Posterior cingulate gyrus (tissue), 11 donors: Measurements from ENCODE around the gene TRIM13.

Experiments used
- DNase-seq, 10 donors: peaks; one replicate each; pipeline versions ENCODE4 v3.0.0 to v3.0.0-alpha.2; 2020 to 2021; ENCODE audit warnings: mixed read lengths in 3 of 10
- intact Hi-C: fragments of 100-400 bp; cut with DNase I; formaldehyde crosslinking; loops from one replicate; pipeline ENCODE4 v1.15.1; 2023

The TRIM13 gene

GRCh38 chr13:49995625-49996101, 1.2 kb upstream of the TRIM13 start:
- intact Hi-C loops = loop anchor here (2.0 to 5.0 kb wide), 3 partner anchors 58 to 129 kb away; partner anchors contain the start of gene SPRYD7
- DNase-seq = no peak

DNA sequence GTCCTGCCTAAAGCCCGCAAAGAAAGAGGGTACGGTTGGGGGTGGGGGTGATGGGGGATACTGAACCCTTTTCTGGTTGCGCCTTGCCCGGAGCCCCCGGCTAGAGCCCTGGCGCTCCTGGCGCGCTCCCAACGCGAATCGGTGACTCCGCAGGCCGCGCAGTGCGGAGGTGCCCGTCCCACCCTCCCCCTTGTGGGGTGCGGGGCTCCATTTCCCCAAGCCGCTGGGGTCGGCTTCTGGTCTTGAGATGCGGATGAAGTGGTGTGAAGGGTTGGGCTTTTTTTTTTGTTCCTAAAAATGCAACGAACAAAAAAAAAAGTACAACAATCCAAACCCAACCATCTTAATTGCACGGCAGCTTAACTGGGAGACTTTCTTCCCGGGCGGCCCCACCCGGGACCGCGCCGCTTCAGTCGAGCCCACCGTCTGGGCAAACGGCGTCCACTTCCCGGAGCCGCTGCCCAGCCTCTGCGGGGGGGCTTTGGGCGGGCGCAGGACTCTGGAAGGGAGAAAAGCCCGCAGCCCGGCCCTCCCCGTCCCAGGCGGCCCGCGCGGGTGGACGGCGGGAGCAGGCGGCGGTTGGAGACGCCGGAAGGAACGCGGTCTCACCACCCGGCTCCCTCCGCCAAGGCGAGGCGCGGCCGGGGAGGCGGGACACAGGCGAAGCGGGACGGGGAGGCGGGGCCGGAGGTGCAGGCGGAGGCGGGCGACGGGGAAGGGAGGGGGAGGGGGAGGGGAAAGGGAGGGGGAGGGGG, 504 bp upstream of the TRIM13 start:
- intact Hi-C loops = loop anchor here (2.0 to 5.0 kb wide), 3 partner anchors 59 to 128 kb away; partner anchors contain the start of gene SPRYD7
- peak; percentile 78 to 98 (median 88) for DNase-seq

DNA sequence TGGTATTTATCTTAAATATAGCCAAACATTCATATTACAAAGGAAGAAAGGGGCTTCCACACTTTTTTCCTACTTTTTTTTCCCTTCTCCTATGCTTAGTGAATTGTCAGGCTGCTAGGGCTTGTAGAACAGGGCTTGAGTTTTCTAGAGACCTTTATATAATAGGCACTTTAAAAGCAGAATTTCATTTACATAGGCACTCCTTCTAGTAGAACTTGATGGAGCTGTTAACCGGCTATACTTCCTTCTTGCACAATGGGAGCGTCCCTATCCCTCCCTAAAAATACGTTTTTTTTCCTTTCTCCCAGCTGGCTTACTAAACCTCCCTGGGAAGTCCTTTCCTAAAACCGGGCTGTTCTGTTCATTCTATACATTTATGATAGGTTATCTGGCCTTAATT, 1.1 kb downstream of the TRIM13 start:
- intact Hi-C loops = loop anchor here (2.0 to 5.0 kb wide), 3 partner anchors 61 to 127 kb away; partner anchors contain the start of gene SPRYD7
- DNase-seq = no peak

- DNase-seq = no peak
- intact Hi-C loops = loop anchor here (5.0 kb wide), 1 partner anchor 62 kb away; the partner anchor contains the start of gene SPRYD7
Observed at GRCh38 chr13:49998714-49999624, 2.1 kb downstream of the TRIM13 start.

- intact Hi-C loops = no loop called here
- DNase-seq = no peak
Observed at GRCh38 chr13:50001287-50001686, 4.4 kb downstream of the TRIM13 start.

DNA sequence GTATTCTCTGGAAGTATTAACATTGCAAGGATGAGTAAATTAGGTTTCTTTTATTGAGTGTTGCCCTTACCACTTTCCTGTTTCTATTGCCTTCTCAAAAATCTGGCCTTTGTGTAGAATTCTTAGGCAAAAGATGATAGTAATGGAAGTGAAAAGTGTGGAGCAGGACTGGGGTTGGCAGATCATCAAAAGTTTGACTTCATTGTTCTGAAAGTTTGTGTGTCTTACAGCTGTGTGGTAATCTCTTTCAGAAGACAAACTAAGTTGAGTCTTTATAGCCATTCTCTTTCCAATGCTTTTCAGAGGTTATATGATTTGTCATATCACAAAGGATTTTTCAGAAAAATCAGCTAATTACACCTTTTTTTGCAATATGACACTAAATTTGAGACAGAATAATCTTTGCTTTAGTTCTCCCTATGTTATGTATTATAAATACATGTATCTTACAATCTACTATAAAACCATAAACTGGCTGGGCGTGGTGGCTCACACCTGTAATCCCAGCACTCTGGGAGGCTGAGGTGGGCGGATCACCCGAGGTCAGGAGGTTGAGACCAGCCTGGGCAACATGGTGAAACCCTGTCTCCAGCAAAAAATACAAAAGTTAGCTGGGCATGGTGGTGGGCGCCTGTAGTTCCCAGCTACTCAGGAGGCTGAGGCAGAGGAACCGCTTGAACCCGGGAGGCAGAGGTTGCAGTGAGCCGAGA, 9.7 kb downstream of the TRIM13 start:
- intact Hi-C loops = no loop called here
- DNase-seq = no peak

GRCh38 chr13:50011461-50011860, 14.6 kb downstream of the TRIM13 start:
- peak in 1 of 10 donors; percentile 32 for DNase-seq
- intact Hi-C loops = no loop called here

DNA sequence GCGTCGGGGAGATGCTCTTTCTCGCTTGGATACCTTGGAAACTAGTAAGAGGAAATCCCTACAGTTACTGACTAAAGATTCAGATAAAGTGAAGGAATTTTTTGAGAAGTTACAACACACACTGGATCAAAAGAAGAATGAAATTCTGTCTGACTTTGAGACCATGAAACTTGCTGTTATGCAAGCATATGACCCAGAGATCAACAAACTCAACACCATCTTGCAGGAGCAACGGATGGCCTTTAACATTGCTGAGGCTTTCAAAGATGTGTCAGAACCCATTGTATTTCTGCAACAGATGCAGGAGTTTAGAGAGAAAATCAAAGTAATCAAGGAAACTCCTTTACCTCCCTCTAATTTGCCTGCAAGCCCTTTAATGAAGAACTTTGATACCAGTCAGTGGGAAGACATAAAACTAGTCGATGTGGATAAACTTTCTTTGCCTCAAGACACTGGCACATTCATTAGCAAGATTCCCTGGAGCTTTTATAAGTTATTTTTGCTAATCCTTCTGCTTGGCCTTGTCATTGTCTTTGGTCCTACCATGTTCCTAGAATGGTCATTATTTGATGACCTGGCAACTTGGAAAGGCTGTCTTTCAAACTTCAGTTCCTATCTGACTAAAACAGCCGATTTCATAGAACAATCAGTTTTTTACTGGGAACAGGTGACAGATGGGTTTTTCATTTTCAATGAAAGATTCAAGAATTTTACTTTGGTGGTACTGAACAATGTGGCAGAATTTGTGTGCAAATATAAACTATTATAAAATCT, 15.7 kb downstream of the TRIM13 start:
- intact Hi-C loops = no loop called here

DNA sequence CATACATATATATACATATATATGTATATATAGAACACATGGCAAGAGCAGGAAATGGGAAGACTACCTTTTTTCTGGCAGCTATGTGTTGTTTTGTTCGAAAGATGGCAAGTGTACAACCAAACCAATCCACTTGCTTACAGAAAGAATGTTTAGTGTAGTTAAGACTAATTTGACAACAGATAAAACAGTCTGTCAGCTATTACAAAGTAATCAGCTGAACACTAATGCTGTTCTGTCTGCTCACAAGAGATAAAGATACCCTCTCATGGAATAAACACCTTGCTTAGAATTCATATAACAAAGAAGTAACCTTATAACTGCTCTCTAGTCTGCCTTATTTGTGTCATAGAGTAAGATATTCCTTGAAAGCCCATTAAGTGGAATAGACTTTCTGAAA, 17.5 kb downstream of the TRIM13 start:
- no peak for DNase-seq
- intact Hi-C loops = no loop called here

More for the DNA sequence above, 15.7 kb downstream of the TRIM13 start:
- no peak for DNase-seq

GRCh38 chr13:50015258-50015657, 18.4 kb downstream of the TRIM13 start, which contains the start of gene KCNRG:
TSS of gene KCNRG (plus strand) at chr13:50015444. CDS start at chr13:50015494, 50 bp downstream.
- intact Hi-C loops = loop anchor here (5.0 kb wide), 1 partner anchor 67 kb away; no protein-coding TSS in a partner anchor
- no peak for DNase-seq

DNA sequence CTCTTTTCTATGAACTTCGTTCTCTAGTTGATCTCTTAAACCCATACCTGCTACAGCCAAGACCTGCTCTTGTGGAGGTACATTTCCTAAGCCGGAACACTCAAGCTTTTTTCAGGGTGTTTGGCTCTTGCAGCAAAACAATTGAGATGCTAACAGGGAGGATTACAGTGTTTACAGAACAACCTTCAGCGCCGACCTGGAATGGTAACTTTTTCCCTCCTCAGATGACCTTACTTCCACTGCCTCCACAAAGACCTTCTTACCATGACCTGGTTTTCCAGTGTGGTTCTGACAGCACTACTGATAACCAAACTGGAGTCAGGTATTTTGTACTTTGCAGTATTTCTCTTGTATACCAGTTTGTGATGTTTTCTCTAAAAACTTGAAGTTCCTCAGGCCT, 18.9 kb downstream of the TRIM13 start:
- DNase-seq = no peak
- intact Hi-C loops = loop anchor here (5.0 kb wide), 1 partner anchor 67 kb away; no protein-coding TSS in a partner anchor

- intact Hi-C loops = loop anchor here (5.0 kb wide), 1 partner anchor 66 kb away; no protein-coding TSS in a partner anchor
- DNase-seq = no peak
Observed at GRCh38 chr13:50016444-50016843, 19.6 kb downstream of the TRIM13 start.

DNA sequence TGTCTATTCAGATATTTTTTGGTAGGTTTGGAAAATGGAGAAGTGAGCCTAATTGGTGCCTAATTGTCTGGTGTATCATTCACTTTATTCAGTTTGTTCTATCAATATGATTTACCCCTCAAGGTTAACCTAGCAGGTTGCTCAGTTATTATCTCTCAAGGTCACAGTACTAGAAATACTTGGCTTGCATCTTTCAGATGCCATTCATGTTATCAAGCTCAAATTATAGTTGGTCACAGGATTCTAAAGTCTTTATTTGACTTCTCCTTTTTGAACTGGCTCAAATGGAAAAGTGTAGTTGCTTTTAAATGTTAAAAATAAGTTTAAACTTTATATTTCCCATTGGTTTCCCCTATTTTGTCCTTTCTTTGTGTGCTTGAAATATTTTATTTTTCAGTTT, 21.0 kb downstream of the TRIM13 start:
- no peak for DNase-seq
- intact Hi-C loops = loop anchor here (5.0 kb wide), 1 partner anchor 64 kb away; no protein-coding TSS in a partner anchor

GRCh38 chr13:50025436-50025835, 28.6 kb downstream of the TRIM13 start:
- no peak for DNase-seq
- intact Hi-C loops = no loop called here

GRCh38 chr13:50026788-50027473, 30.1 kb downstream of the TRIM13 start:
- no peak for DNase-seq
- intact Hi-C loops = no loop called here

DNA sequence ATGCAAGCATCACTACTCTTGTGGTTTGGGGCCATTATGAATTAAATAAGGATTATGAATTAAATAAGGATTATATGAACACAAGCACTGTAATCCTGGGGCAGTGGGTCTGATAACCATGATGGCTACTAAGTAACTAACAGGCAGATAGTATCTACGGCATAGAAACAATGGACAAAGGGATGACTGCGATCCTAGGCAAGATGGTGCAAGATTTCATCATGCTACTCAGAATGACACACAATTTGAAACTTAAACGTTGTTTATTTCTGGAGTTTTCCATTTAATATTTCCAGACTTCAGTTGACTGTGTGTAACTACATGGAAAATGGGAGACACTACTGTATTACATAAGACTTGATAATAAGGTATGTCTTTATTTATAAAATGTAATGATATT, 33.5 kb downstream of the TRIM13 start:
- no peak for DNase-seq
- intact Hi-C loops = no loop called here

GRCh38 chr13:50033725-50034124, 36.9 kb downstream of the TRIM13 start:
- no peak for DNase-seq
- intact Hi-C loops = no loop called here

DNA sequence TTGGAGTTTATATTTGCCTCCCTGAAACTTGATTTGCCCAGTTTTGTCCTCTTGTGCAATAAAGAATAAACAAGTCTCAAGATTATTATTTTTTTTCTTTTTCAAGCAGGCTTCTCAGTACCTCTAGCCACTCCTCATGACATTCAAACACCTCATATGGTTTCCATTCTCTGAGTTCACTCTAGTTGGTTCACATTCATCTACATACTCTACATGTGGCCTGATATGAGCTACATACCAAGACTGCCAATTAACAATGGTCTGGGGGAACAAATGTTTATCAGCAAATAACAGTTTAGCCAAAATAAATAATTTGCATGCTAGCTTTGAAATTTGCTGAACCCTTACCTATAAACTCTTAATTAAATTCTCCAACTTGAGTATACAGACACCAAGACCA, 40.9 kb downstream of the TRIM13 start:
- DNase-seq = no peak
- intact Hi-C loops = no loop called here

GRCh38 chr13:50038266-50038665, 41.4 kb downstream of the TRIM13 start:
- intact Hi-C loops = no loop called here
- no peak for DNase-seq
